HG02798 (cell line): ENCODE data around the gene CDS2.

Source experiments
- ATAC-seq: cut with Tn5 transposase; IDR thresholded peaks from one replicate; pipeline ENCODE4 v1.9.1; 2021; ENCODE audit warnings: mild to moderate bottlenecking; ENCODE audit not compliant: unreplicated experiment, poor library complexity

Gene CDS2

DNA sequence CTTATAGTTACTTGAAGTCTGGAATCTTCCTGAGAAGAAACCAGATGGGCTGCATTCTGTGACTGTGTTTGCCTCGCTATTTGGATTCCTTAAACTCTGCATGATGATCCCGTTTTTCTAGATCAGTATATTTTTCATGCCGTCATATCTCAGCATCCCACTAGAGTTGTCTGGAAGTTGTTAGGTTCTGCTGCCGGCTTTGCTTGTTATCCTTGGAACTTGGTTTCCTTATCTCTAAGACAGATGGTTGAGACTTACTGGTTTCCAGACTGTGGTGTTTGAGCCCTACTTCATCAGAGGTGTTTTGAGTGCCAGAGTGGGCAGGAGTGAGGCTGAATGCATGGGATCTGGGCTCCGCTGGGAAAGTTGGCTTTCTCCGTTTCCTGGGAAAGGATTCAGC lies 50.3 kb downstream of the CDS2 start:
- no peak for ATAC-seq

DNA sequence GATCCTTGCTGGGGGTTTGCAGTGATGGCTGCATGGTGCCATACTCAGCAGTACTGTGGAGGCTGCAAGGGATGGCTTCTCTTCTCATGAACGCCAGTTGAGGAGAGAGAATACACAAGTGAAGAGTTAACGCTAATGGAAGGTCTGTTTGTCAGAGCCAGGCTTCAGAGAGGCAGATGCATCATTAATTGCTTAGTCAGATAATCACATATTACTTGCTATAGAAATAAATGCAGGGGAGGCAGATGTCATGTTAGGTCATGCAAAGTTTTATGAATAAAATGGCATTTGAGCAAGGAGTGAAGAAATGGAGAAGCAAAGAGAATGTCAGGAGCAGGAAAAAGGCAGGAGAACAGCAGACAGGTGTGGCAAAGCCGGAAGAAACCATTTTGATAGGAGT lies 51.2 kb downstream of the CDS2 start:
- no peak for ATAC-seq

DNA sequence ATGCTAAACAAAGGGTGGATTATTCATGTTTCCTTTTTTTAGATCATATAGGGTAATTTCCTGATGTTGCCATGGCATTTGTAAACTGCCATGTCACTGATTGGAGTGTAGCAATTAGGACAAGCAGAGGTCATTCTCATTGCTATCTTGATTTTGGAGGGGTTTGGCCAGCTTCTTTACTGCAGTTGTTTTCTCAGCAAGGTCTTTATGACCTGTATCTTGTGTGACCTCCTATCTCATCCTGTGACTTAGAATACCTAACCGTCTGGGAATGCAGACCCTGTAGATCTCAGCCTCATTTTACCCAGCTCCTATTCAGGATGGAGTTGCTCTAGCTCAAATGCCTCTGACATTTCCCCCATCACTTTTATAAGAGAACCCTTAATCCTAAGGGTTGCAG lies 53.6 kb downstream of the CDS2 start:
- no peak for ATAC-seq

DNA sequence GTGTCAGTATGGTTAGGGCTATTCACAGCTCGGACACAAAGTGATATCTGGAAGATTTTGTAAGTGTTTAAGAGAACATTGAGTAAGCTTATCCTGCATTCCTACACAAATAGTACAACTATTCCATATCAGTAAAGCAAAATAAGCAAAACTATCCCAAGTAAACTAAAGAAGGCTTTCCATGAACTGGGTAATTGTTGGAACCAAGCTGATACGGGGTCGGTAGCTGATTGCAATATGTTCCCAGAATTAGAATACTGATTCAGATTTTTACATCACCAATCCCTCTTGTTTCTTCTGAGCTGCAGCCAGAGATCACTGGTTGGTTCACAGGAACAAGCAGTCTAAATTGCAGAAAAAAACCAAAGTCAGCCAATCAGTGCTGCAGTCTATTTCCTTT lies 54.1 kb downstream of the CDS2 start:
- no peak for ATAC-seq

DNA sequence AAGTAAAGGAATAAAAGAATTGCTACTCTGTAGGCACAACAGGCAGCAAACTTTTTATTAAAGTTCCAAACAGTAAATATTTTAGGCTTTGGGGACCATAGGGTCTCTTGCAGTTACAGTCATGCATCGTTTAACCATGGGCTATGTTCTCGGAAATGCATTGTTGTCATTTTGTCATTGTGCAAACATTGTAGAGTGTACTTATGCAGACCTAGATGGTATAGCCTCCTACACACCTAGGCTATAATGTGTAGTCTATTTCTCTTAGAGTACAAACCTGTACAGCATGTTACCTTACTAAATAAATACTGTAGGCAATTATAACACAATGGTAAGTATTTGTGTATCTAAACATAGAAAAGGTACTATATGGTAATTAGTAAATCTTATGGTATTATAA lies 54.7 kb downstream of the CDS2 start:
- no peak for ATAC-seq

DNA sequence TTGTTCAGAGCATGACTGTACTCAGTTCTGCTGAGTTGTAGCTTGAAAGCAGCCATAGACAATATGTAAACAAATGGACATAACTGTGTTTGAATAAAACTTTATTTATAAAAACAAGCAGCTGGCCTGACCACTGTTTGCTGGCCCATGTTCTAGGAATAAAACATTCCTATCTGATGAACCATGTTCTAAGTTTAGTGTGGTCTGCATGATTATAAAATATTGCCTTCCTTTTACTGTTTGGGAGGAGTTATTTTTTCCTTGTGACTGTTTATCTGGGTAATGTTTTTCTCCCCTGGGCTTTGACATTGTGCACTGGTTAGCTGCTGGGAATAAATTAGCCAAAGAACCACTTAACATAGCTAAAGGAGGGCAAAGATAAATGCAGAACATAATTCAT lies 55.1 kb downstream of the CDS2 start:
- no peak for ATAC-seq

DNA sequence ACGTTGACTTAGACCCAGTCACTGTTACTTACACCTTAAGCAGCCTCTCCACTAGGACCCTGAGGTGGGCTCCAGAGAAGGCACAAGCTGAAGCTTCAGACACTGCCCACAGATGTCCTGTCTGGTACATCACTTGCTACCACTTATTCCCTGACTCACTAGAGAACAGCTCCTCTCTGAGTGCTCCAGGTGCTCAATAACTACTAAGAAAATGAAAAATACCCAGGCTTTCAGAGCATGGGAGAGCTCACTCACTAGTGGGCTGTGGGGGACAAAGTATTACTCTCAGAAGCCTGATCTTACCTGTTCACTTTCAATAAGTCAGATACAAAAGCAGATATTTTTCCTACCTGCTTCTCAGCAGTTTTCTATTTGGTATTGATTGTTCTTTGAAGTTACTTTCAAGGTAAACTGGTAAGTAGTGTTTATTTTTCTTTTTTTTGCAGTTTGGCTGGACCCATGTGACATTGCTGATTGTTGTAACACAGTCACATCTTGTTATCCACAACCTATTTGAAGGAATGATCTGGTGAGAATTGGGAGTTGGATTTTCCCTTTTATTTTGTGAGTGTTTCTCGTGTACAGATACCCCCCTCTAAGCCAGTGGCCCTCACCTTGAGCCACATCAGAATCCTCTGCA lies 55.9 kb downstream of the CDS2 start:
- no peak for ATAC-seq

DNA sequence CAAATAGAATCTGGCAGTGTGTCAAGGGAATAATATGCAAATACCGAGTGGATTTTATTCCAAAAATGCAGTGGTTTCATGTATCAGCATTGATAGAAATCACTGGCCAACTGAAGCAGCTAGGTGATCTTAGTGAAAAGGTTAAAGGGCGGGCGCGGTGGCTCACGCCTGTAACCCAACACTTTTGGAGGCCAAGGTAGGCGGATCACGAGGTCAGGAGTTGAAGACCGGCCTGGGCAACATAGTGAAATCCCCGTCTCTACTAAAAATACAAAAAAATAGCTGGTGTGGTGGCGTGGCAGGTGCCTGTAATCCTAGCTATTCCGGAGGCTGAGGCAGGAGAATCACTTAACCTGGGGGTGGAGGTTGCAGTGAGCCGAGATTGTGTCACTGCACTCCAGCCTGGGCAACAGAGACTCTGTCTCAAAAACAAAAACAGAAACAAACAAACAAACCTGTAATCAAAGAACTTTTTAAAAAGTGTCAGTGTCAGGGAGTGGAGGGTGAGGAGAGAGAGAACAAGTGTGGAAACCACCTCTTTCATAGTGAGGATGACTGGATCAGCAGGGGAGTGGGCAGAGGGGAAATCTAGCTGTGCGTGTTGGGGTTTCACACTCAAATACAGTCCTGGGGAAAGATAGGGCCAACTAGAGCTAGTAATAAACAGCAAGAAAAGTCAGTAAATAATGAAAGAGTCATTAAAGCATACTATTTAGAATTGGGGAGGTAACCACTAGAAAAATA lies 57.1 kb downstream of the CDS2 start:
- no peak for ATAC-seq

DNA sequence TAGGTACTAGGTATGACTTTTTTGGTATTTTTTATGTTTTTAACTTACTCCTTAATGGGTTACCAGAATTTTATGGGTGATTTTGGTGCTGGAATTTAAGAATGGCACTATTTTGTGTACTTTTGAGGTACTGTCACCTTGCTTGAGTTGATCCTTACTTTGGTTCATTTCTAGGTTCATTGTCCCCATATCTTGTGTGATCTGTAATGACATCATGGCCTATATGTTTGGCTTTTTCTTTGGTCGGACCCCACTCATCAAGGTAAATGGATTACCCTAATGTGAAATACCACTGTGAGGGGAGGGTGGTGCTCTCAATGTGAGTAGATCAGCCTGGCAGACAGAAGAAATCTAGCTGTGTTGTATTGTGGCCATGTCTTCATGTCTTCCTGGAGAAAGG lies 57.9 kb downstream of the CDS2 start:
- ATAC-seq = no peak

DNA sequence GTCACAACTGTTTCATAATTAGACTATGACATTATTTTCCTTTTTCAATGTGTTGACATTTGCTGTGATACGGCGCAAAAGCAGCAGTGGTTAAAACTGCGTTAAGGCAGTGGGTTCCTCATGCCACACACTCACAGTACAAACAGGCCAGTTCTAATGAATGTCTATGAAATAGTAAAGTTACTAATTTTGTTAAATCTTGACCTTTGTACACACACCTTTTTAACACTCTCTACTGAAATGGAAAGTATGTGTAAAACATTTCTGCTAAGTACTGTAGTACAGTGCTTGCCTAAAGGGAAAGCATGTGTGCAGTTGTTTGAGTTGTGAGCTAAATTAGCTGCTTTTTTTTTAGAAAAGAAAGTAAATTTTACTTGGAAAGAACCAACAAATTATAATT lies 60.3 kb downstream of the CDS2 start:
- ATAC-seq = no peak

DNA sequence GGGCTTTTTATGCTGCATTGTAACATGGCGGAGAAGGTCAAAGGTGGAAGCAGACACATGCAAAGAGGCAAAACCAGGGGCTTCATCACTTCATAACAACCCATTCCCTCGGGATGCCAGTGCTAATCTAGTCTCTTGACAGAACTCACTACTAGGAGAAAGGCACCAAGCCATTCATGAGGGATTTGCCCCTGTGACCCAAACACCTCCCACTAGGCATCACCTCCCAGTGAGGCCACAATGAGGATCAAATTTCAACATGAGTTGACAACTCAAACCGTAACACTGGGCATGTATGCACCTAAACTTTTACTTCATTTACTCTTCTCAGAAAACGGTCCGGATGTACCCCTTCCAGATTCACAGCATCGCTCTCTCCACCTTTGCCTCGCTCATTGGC lies 61.9 kb downstream of the CDS2 start:
- ATAC-seq = no peak

DNA sequence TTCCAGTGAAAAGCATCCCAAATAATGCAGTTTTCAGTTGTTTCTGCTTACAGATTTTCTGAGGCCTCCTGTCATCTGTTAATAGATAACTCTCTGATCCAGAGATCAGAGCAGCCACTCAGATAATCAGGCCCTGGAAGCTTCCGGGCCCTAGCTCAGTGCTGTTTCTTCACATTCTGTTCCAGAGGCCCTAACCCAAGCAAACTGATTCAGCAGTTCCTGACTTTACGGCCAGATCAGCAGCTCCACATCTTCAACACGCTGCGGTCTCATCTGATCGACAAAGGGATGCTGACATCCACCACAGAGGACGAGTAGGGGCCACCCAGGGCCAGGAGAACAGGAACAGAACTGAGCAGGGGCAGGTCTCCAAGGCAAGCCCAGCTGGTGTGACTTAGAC lies 63.1 kb downstream of the CDS2 start:
- no peak for ATAC-seq

DNA sequence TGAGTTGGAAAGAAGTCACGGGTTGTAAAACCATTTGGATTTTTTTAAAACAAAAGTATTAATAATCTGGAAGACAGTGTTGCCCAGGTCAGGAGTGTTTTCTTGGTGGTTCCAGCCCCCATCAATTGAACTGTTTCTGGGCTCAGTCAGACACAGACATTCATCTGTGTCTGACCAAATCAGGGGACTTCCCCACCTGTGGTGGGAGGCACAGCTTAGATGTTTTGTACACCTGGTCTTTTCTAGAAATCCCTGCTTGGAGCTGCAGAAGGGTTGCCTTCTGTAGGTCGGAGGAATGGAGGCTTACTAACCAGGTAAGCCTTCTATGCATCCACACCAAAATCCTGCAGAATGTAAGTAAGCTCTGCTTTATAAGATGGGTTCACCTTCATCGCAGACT lies 63.6 kb downstream of the CDS2 start:
- ATAC-seq = no peak

DNA sequence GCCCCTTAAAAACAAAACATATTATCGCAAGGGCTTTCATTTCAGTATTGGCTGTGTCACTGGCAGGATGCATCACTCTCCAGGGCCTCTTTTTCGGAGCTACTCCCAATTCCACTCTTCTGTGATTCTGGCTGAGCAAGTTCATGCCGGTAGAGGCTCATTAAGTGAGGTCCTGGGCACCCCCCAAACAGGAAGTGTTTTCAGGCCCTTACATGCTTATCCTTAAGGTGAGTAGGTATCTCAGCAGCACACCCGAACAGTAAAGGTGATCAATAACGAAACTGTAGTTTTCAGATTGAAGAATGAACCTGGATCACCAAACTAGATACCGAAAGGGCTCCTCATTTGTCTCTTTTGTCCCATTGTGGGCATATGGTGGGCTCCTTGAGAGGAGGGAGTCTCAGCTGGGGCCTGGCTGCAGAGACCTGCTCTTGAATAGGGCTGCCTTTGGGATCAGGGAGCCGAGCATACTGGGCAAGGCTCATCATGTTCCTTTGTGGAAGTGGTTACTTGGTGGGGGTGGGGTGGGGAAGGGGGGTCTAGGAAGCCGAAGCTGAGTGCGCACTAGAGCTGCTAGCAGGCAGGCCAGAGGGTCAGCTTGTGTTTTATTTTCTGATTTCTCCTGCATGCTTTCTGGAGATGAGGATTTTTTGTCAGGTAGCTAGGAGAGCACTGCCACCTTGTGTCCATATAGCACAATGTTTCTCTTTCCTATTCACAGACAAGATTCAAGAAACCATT lies 65.2 kb downstream of the CDS2 start:
- ATAC-seq = peak; percentile 53

DNA sequence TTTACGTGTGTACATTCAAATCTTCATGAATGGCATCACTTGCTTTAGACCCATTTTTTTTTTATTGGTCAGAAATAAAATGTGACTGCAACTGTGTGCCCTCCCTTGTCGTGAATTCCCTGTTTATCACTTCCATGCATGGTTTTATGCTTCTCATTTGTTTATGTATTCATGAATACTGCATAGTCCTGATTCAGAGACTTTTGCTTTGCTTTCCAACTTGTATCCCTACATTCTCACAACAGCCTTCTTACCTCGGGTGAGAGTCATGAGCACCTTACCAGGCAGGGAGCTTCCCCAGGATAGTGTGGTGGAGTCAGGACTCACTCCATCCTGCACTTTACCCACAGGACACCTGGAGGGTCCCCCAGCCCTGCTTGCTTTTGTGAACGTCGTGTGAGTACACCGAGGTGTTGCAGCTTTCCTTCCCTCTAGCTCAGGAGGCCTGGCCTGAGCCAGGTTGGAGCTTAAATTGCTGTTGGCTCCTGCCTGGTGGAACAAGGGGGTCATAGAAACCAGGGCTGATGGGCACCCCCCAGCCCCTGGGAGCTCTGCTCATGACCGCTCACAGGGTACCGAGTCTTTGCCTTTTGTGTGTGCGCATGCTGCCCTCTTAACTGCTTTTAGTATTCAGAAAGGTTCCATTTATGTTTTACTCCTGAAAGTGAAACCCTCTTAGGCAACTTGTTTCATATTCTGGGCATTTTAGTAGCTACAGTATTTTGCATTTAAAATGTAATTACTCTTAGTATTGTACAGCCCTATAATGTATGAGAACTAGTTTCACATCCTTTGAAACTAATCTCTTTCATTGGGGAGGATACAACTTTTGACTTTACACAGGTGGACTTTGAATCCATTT lies 66.0 kb downstream of the CDS2 start:
- ATAC-seq = peak; percentile 48

DNA sequence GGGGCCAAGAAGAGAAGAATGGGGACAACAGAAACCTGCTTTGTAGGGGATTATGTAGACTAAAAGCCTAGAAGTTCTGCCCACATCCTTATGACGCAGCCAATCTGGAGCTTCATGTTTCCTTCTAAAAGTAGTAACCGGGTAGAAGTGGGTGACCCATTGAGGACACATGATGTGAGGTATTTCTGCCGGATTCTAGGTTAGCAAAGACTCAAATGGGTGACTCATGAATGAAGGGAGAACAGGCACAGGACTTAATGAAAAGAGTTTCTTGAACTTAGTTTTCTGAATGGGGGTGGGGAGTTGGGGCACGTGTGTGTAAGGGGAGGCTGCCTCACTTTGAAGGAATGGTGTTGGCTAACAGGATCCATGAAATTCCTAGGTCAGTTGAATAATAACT lies 68.8 kb downstream of the CDS2 start:
- no peak for ATAC-seq

DNA sequence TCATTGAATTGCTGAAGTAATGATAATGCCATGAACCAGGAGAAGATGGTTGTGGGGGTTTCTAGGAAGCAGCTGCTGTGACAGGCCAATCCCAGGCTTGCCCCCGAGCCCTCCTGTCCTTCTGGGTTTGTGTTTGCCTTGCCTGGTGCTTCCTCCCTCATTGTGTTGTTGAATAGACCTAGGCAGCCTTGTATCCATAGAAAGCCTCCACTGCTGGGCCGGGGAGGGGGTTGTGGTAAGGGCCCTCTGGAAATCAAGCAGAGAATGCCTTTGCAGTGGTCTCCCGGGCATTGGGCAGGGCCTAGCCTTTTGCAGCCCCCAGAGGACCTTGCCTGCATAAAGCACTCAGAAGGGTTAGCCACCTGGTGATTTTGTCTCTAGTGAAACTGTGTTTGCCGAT lies 69.3 kb downstream of the CDS2 start:
- ATAC-seq = no peak

DNA sequence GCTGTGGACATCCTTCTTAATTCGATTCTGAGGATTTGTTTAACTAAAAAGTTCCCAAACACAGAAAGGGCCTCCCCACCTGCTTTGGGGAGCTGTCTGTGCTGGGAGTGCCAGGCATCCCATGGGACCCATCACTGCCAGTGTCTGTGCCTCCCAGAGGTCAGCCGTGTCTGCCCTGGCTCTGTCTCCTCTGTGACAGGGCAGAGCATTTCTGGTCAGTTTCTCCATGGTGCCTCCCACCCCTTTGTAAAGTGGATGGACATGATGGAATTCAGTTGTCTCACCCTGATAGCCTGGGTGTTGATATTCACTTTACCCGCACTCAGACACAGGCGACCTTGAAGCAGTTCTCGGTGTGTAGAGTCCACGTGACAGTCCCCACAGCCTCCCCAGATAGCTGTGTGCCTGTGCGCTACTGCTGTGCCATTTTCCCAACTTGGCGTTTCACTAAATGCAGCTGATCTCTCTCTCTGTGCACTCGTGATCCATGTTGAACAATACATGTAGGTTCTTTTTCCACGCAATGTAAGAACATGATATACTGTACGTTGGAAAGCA lies 70.5 kb downstream of the CDS2 start:
- ATAC-seq = no peak

DNA sequence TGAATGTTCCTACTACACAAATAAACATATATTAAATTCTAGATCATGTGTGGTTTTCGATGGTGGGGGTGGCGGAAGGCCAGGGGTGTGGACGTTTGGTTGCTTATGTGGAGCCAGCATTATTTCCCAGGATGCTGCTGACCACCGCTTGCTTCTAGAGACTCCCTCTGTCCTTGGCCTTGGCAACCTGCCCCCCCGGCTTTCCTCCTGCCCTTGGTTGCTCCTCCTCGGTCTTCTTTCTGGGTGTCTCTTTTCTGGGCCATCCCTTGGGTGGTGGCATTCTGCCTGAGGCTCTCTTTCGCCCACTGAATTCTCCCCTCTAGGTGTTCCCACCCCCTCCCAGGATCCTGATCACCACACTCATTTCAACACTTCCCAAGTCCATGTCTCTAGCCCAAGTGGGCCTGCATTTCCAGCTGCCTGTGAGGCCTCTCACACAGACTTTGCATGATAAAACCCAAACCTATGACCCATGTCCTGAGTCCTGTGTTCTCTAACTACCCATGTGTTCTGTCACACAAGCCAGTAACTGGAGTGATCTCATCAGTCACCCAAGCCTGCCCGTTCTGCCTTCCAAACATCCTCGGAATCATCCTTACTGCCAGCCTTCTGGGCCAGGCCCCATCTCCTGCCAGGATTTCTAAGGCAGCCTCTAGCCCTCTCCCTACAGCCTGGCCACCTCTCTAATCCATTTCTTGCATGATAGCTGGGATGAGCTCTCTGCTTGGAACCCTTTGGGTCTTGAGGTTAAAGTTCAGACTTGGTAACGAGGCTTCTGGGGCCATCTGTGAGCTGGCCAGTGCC lies 71.2 kb downstream of the CDS2 start:
- no peak for ATAC-seq

DNA sequence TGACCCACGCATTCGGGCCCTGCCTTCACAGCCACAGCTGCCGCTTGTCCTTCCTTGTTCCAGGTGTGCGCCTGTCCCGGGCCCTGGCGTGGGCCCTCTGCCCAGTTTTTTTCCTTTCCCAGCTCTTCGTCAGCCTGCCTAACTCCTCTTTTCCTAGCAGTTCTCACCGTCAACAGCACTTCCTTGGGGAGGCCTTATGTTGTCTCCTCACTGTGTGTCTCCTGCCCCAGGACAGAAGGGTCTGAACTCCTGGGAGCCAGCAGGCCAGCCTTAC lies 71.8 kb downstream of the CDS2 start:
- ATAC-seq = no peak
